VCaP (cell line): ENCODE measurements around the gene EEF1AKMT2.

Experiments
- H3K27ac ChIP-seq: fragments of 450-650 bp; 2 replicates; pipeline ENCODE4 v1.5.1; 2017
- CTCF ChIP-seq: fragments of 450-650 bp; conservative IDR thresholded peaks from 2 replicates; pipeline ENCODE4 v1.5.1; 2017; ENCODE audit warnings: mild to moderate bottlenecking, moderate library complexity

Gene EEF1AKMT2

GRCh38 chr10:124740369-124741280 lies 51.1 kb downstream of the EEF1AKMT2 start:
- TF ChIP-seq CTCF = no peak
- H3K27ac ChIP-seq = peak overlapping the region; percentile 93

- peak overlapping the region; percentile 93 for H3K27ac ChIP-seq
- TF ChIP-seq CTCF = no peak
These were observed 51.7 kb downstream of the EEF1AKMT2 start for GRCh38 chr10:124739986-124740368.

- H3K27ac ChIP-seq = peak overlapping the region; percentile 93
- TF ChIP-seq CTCF = no peak
These were observed 52.4 kb downstream of the EEF1AKMT2 start for GRCh38 chr10:124739119-124739921.

GRCh38 chr10:124738441-124738840 lies 53.2 kb downstream of the EEF1AKMT2 start:
- H3K27ac ChIP-seq = peak overlapping the region; percentile 93
- TF ChIP-seq CTCF = no peak

- peak overlapping the region; percentile 93; the same call in 1 of the 2 replicates for H3K27ac ChIP-seq
- no peak for TF ChIP-seq CTCF
These were observed 54.0 kb downstream of the EEF1AKMT2 start for GRCh38 chr10:124737708-124738107.

GRCh38 chr10:124737221-124737620 lies 54.5 kb downstream of the EEF1AKMT2 start:
- H3K27ac ChIP-seq = peak overlapping the region; percentile 93; the same call in 1 of the 2 replicates
- TF ChIP-seq CTCF = no peak

GRCh38 chr10:124736491-124737136 lies 55.1 kb downstream of the EEF1AKMT2 start:
- peak overlapping the region; percentile 93; the same call in 1 of the 2 replicates for H3K27ac ChIP-seq

More at GRCh38 chr10:124736491-124737136, 55.1 kb downstream of the EEF1AKMT2 start:
- no peak for TF ChIP-seq CTCF
